GM12878 (cell line): ENCODE measurements around the gene PAXX. TPM values are rescaled to one million over a fixed set of nuclear protein-coding genes. Genes with fewer than 3 reads are reported as not detected.
"Not testable (repeated sequence)": the region's sequence is repeated elsewhere in the genome, so short reads cannot be mapped to it uniquely, and the experiment has no call there.

Source experiments
- ATAC-seq: fragments of 200-7000 bp; cut with Tn5 transposase; 3 replicates; pipeline ENCODE4 v1.9.1; 2020; ENCODE audit warnings: mild to moderate bottlenecking, moderate library complexity
- BruUV-seq: library from RNA; stranded (reverse); fragments of 400-500 nt; replicated peaks from 2 replicates; lab custom pipeline; 2021; lab: Mats Ljungman, UMichigan
- CTCF ChIA-PET: fragments of 300-600 bp; sonication (Branson Sonifier 250); formaldehyde crosslinking; extraction: SDS; loops from one replicate; lab custom pipeline; 2021; ENCODE audit warnings: inconsistent platforms; lab: Yijun Ruan, JAX
- POLR2A ChIA-PET: fragments of 350-600 bp; formaldehyde crosslinking; extraction: SDS; loops from one replicate; lab custom pipeline; 2021; ENCODE audit warnings: inconsistent platforms; lab: Charles Lee
- RAD21 ChIA-PET: fragments of 300-600 bp; sonication (Branson Sonifier 250); formaldehyde crosslinking; loops from one replicate; lab custom pipeline; 2023; ENCODE audit warnings: antibody characterized with exemption; ENCODE audit not compliant: unreplicated experiment; lab: Charles Lee
- SMC1A ChIA-PET: fragments of 300-600 bp; sonication (Branson Sonifier 250); formaldehyde crosslinking; loops from one replicate; lab custom pipeline; 2023; ENCODE audit not compliant: unreplicated experiment, uncharacterized antibody; lab: Charles Lee
- DNase-seq: peaks from one replicate; pipeline ENCODE4 v3.0.0-alpha.2; 2011; ENCODE audit warnings: low read depth, low spot score
- FAIRE-seq: peaks from 3 replicates; lab custom pipeline; 2011; peaks lifted over from hg19 to GRCh38; lab: Jason Lieb, UNC
- H2AFZ ChIP-seq: 2 replicates; pipeline ENCODE4 v1.6.0; 2011; ENCODE audit warnings: low read depth, low read length, control low read depth; ENCODE audit not compliant: control insufficient read depth
- H3K27ac ChIP-seq: 2 replicates; pipeline ENCODE4 v1.5.1; 2011; ENCODE audit warnings: control low read depth; ENCODE audit not compliant: control insufficient read depth, insufficient read depth
- H3K27me3 ChIP-seq, 2 experiments: replicated peaks in 1 of 2; 2 replicates each; pipeline versions ENCODE4 v1.6.0 to v1.6.1; 2011; ENCODE audit warnings: low read length in 1 of 2; ENCODE audit not compliant: control insufficient read depth in 2 of 2, insufficient read depth in 2 of 2
- H3K36me3 ChIP-seq, 2 experiments: 2 replicates each; pipeline ENCODE4 v1.5.1; 2011; ENCODE audit warnings: low read length in 1 of 2; ENCODE audit not compliant: control insufficient read depth in 2 of 2, insufficient read depth in 2 of 2
- H3K4me1 ChIP-seq: 2 replicates; pipeline ENCODE4 v1.6.1; 2011; ENCODE audit warnings: mild to moderate bottlenecking, low read length, moderate library complexity, mixed read lengths; ENCODE audit not compliant: control insufficient read depth, insufficient read depth
- H3K4me2 ChIP-seq: 2 replicates; pipeline ENCODE4 v1.6.0; 2011; ENCODE audit warnings: control low read depth; ENCODE audit not compliant: control insufficient read depth, insufficient read depth
- H3K4me3 ChIP-seq: fragments of 200-600 bp; sonication (generic); 2 replicates; pipeline ENCODE4 v1.5.1; 2016
- H3K79me2 ChIP-seq: 2 replicates; pipeline ENCODE4 v1.6.0; 2011; ENCODE audit warnings: low read length; ENCODE audit not compliant: control insufficient read depth, insufficient read depth
- H3K9ac ChIP-seq: 2 replicates; pipeline ENCODE4 v1.8.0; 2011; ENCODE audit warnings: low read length, control low read depth, mixed read lengths; ENCODE audit not compliant: control insufficient read depth, insufficient read depth
- H3K9me3 ChIP-seq: replicated peaks from 3 replicates; pipeline ENCODE4 v1.5.1; 2011; ENCODE audit warnings: mild to moderate bottlenecking, low read length; ENCODE audit not compliant: control insufficient read depth, insufficient read depth
- H4K20me1 ChIP-seq: 2 replicates; pipeline ENCODE4 v1.6.0; 2011; ENCODE audit not compliant: control insufficient read depth, insufficient read depth
- BRCA1 ChIP-seq: IDR thresholded peaks from 2 replicates; pipeline ENCODE4 v1.6.1; 2011; ENCODE audit warnings: low read depth, low read length, improper control_type of control experiment
- CHD2 ChIP-seq: IDR thresholded peaks from 2 replicates; pipeline ENCODE4 v1.6.1; 2011; ENCODE audit warnings: low read depth, low read length, improper control_type of control experiment, borderline replicate concordance
- RCOR1 ChIP-seq: conservative IDR thresholded peaks from 2 replicates; pipeline ENCODE4 v1.6.1; 2012; ENCODE audit warnings: low read depth, low read length, improper control_type of control experiment
- WGBS: methylation state at CpG from one replicate; pipeline ENCODE4 v1.1.6; 2016; ENCODE audit warnings: low lambda C conversion rate; ENCODE audit not compliant: insufficient replicate concordance, insufficient coverage; ENCODE audit errors: missing lambda C conversion rate; 5-methylcytosine and 5-hydroxymethylcytosine counted together
- in situ Hi-C: fragments of 300-500 bp; cut with MboI; formaldehyde crosslinking; loops from 9 replicates; pipeline ENCODE4 v1.14.3; 2018; ENCODE audit warnings: mixed read lengths
- intact Hi-C: fragments of 100-400 bp; cut with micrococcal nuclease; formaldehyde crosslinking; loops from one replicate; pipeline ENCODE4 v1.14.2; 2022; ENCODE audit not compliant: unreplicated experiment
- polyA plus RNA-seq, 11 experiments: library from polyadenylated mRNA; depleted of rRNA in 4 of 11; unstranded in 6 of 11; stranded (reverse) in 5 of 11; fragments of >200 nt; fragmentation: Nextera tagmentation in 4 of 11; fragmentation: Illumina TruSeq in 1 of 11; extraction: Ambion mirVana in 4 of 11; extraction: Trizol in 1 of 11; gene quantifications; 1 replicate in 1 of 11; 2 replicates in 10 of 11; pipeline versions ENCODE4 v1.2.1 to v1.2.3, GENCODE V29; 2011 to 2016; ENCODE audit warnings: inconsistent platforms in 2 of 11, missing spikeins in 2 of 11, low read depth in 1 of 11
- total RNA-seq, 4 experiments: library from RNA; depleted of rRNA in 3 of 4; stranded (reverse); fragments of >200 nt in 3 of 4; fragmentation: Illumina TruSeq in 1 of 4; extraction: Trizol in 1 of 4; gene quantifications; 2 replicates each; pipeline versions ENCODE4 v1.2.1 to v1.2.3, GENCODE V29; 2013 to 2021

The PAXX gene
- total and polyA plus RNA-seq, 10 of the 15 experiments (the other 5 are each of a cell fraction or from before 2014, with no cell fraction given), result 0.18 to 60.6 (median 29.5) TPM

- H3K36me3 ChIP-seq, result no peaks in the 10 kb centered on the region
- H4K20me1 ChIP-seq, result no peaks in the 10 kb centered on the region
- H3K79me2 ChIP-seq, result no peaks in the 10 kb centered on the region
- DNase-seq (no peak), FAIRE-seq (no peak), ATAC-seq (0 out of 3 replicates have a peak, but pooled peaks have one; percentile 5)
- TF ChIP-seq BRCA1 (no peak), RCOR1 (no peak), CHD2 (no peak)
- in situ Hi-C loops, result no loop called here
- H3K4me1 ChIP-seq, result peaks cover 50% of the 10 kb centered on the region
- H2AFZ ChIP-seq, result no peak overlapping the region
- no peaks in the 10 kb centered on the region for H3K27me3 ChIP-seq
- H3K9me3 ChIP-seq, result no peaks in the 10 kb centered on the region
- intact Hi-C loops, result no loop called here
- no peak overlapping the region for H3K27ac ChIP-seq
- no TSS peak for BruUV-seq
- H3K4me3 ChIP-seq, result no peak overlapping the region
- ChIA-PET POLR2A (no interaction called here), CTCF (interaction anchor here (1.0 to 4.7 kb wide), 6 partner anchors 28 to 245 kb away, joined by 3 to 163 read pairs (median 14); no protein-coding TSS in a partner anchor), SMC1A (interaction anchor here (5.2 kb wide), 1 partner anchor 85 kb away, joined by 77 read pairs; no protein-coding TSS in a partner anchor), RAD21 (interaction anchor here (1.0 to 1.4 kb wide), 2 partner anchors 38 to 85 kb away, joined by 5 to 7 read pairs; partner anchors contain the start of gene SAPCD2)
- 24% methylated on average over 10 of the region's 10 CpGs for WGBS
- no peak overlapping the region for H3K9ac ChIP-seq
- no peak overlapping the region for H3K4me2 ChIP-seq
Observed at GRCh38 chr9:137032858-137033257, 40.6 kb downstream of the PAXX start.

- ChIA-PET CTCF (interaction anchor here (1.4 to 4.4 kb wide), 7 partner anchors 30 to 246 kb away, joined by 4 to 163 read pairs (median 24); partner anchors contain the start of gene SAPCD2), SMC1A (interaction anchor here (5.2 kb wide), 1 partner anchor 86 kb away, joined by 77 read pairs; no protein-coding TSS in a partner anchor), RAD21 (interaction anchor here (3.8 kb wide), 1 partner anchor 86 kb away, joined by 109 read pairs; no protein-coding TSS in a partner anchor)
- H3K27ac ChIP-seq, H2AFZ ChIP-seq, H3K9me3 ChIP-seq, H3K36me3 ChIP-seq, H3K79me2 ChIP-seq, POLR2A ChIA-PET, H3K9ac ChIP-seq, BruUV-seq, H4K20me1 ChIP-seq, H3K4me3 ChIP-seq, ATAC-seq, H3K4me2 ChIP-seq, in situ Hi-C loops, H3K27me3 ChIP-seq, intact Hi-C loops, FAIRE-seq, DNase-seq: not testable (repeated sequence)
- 48% methylated on average over 5 of the region's 5 CpGs for WGBS
- peaks cover 48% of the 10 kb centered on the region for H3K4me1 ChIP-seq
Observed at GRCh38 chr9:137033481-137033880, 41.3 kb downstream of the PAXX start.
